Body of pancreas (tissue), 4 donors: Measurements from ENCODE around the gene NECTIN2. TPM values are rescaled to one million over a fixed set of nuclear protein-coding genes. Genes with fewer than 3 reads are reported as not detected.

ENCODE experiments used
- ATAC-seq: fragments of 150-250 bp; one replicate; pipeline ENCODE4 v1.9.1; 2016
- DNase-seq, 4 donors: peaks; one replicate each; pipeline ENCODE4 v3.0.0-alpha.2; 2019
- H3K27ac ChIP-seq, 4 donors: fragments of 200-600 bp; sonication (generic); 1 replicate in 3 of 4; 2 replicates in 1 of 4; pipeline versions ENCODE4 v1.5.1 to v1.6.1; 2016 to 2019; ENCODE audit warnings: mild to moderate bottlenecking in 1 of 4, mixed read lengths in 1 of 4, moderate library complexity in 1 of 4
- H3K27me3 ChIP-seq, 2 donors: fragments of 200-600 bp; sonication (generic); one replicate each; pipeline ENCODE4 v1.6.0; 2016; ENCODE audit warnings: mild to moderate bottlenecking in 1 of 2
- H3K36me3 ChIP-seq, 2 donors: fragments of 200-600 bp; sonication (generic); replicated peaks in 1 of 2; 2 replicates each; pipeline ENCODE4 v1.5.1; 2016; ENCODE audit warnings: low read depth in 2 of 2; ENCODE audit not compliant: insufficient read depth in 1 of 2
- H3K4me1 ChIP-seq: fragments of 200-600 bp; sonication (generic); one replicate; pipeline ENCODE4 v1.6.0; 2016
- H3K4me3 ChIP-seq, 2 donors: fragments of 200-600 bp; sonication (generic); 1 replicate in 1 of 2; 2 replicates in 1 of 2; pipeline ENCODE4 v1.5.1; 2016 to 2019
- H3K9me3 ChIP-seq, 3 donors: fragments of 200-600 bp; sonication (generic); 1 replicate in 2 of 3; 2 replicates in 1 of 3; pipeline ENCODE4 v1.5.1; 2016
- POLR2A ChIP-seq, 3 donors: fragments of 450-650 bp; IDR thresholded peaks; one replicate each; pipeline ENCODE4 v1.6.1; 2016; ENCODE audit warnings: antibody characterized with exemption in 3 of 3, mild to moderate bottlenecking in 2 of 3
- WGBS, 2 donors: methylation state at CpG; one replicate each; pipeline ENCODE4 v1.1.5; 2017; 5-methylcytosine and 5-hydroxymethylcytosine counted together
- intact Hi-C: fragments of 100-400 bp; cut with DNase I; formaldehyde crosslinking; loops from one replicate; pipeline ENCODE4 v1.15.1; 2023
- total RNA-seq, 2 donors: library from RNA; depleted of rRNA; stranded (reverse); fragments of >200 nt; gene quantifications; one replicate each; pipeline ENCODE4 v1.1.0, GENCODE V29; 2016
- TF ChIP-seq, protein P1 (sequence below), 7 experiments: fragments of 450-650 bp in 4 of 7; fragments of 200-600 bp in 3 of 7; sonication (generic) in 3 of 7; IDR thresholded peaks; one replicate each; pipeline ENCODE4 v1.5.1; 2016 to 2019; ENCODE audit warnings: antibody characterized with exemption in 7 of 7

The NECTIN2 gene
- total RNA-seq, 2 donors from 2014 or later: 54.0 to 137 TPM

DNA sequence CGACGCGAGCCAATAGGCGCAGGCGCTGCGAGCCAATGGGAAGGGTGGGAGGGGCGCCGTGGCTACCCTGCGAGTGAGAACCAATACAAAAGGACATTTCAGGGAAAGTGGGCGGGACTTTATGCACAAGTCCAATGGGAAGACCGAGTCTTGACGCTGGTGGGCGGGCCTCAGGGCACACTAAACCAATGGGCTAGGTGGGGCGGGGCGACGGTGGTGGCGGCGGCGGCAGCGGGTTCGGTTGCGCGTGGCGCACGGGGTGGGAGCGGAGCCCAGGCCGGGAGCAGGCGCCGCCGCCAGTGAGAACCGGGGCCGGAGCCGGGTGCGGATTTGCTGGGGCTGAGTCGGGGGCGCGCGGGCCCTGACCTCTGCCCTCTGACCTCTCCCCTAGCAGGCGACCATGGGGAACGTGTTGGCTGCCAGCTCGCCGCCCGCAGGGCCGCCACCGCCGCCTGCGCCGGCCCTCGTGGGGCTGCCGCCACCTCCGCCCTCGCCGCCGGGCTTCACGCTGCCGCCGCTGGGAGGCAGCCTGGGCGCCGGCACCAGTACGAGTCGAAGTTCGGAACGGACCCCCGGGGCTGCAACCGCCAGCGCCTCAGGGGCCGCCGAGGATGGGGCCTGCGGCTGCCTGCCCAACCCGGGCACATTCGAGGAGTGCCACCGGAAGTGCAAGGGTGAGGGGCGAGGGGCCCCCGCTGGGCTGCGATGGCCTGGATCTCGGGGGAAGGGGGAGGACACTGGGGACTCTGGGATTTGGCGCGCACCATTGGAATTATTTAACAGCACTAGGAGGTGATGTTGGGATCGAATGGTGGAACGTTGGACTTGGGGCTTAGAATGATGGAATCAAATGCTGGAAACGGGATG, 45.2 kb downstream of the NECTIN2 start, which contains the start of gene TOMM40:
Gene TOMM40, plus strand, starts transcription at position 239 of the 867 bp plus-strand sequence. Its CDS starts 162 bp downstream, at position 401.
- TF ChIP-seq POLR2A (IDR thresholded peaks at IDR 0.05): peak; percentile 31 to 47 (median 37)
- TF ChIP-seq, protein P1, sequence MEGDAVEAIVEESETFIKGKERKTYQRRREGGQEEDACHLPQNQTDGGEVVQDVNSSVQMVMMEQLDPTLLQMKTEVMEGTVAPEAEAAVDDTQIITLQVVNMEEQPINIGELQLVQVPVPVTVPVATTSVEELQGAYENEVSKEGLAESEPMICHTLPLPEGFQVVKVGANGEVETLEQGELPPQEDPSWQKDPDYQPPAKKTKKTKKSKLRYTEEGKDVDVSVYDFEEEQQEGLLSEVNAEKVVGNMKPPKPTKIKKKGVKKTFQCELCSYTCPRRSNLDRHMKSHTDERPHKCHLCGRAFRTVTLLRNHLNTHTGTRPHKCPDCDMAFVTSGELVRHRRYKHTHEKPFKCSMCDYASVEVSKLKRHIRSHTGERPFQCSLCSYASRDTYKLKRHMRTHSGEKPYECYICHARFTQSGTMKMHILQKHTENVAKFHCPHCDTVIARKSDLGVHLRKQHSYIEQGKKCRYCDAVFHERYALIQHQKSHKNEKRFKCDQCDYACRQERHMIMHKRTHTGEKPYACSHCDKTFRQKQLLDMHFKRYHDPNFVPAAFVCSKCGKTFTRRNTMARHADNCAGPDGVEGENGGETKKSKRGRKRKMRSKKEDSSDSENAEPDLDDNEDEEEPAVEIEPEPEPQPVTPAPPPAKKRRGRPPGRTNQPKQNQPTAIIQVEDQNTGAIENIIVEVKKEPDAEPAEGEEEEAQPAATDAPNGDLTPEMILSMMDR (IDR thresholded peaks at IDR 0.05): no peak
- peaks cover 6 to 14% of the 10 kb centered on the region in 2 donors for H3K36me3 ChIP-seq
- WGBS, 2 donors: 0% methylated on average over 17 to 65 of the region's 81 CpGs
- peaks cover 23% of the 10 kb centered on the region for H3K4me1 ChIP-seq
- H3K9me3 ChIP-seq: no peaks in the 10 kb centered on the region
- H3K4me3 ChIP-seq: peak within 1 kb of the TSS; percentile 35 to 82
- peak in 3 of 4 donors; percentile 100 for DNase-seq
- no peak for ATAC-seq
- no peaks in the 10 kb centered on the region for H3K27me3 ChIP-seq
- intact Hi-C loops: no loop called here
- H3K27ac ChIP-seq: peak within 1 kb of the TSS; percentile 75 to 98 (median 96)

DNA sequence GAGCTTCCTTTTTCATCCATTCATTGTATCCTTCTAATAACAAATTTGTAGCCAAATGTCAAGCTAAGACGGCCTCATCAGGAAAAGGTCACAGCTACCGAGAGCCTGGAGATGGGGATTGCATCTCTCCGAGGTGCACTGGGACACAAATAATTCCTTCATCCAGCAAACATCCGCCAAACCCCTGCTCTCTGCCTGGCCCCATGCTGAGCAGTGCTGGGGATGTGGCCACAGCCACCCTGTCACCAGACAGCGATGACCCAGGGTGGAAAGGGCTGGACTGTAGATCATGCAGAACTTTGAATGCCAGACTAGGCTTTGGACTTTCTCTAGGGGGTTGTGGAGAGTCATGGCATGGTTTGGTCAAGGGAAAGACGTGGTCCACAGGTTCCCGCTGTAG, 46.8 kb downstream of the NECTIN2 start:
- H3K36me3 ChIP-seq: peaks cover 6 to 17% of the 10 kb centered on the region in 2 donors
- H3K27me3 ChIP-seq: no peaks in the 10 kb centered on the region
- TF ChIP-seq, protein P1 (IDR thresholded peaks at IDR 0.05): no peak
- no peak for TF ChIP-seq POLR2A (IDR thresholded peaks at IDR 0.05)
- ATAC-seq (no peak), DNase-seq (no peak)
- H3K4me3 ChIP-seq: no peak overlapping the region
- intact Hi-C loops: no loop called here
- no peak overlapping the region for H3K27ac ChIP-seq
- H3K9me3 ChIP-seq: no peaks in the 10 kb centered on the region
- 73 to 79% methylated on average over 7 of the region's 7 CpGs for WGBS, 2 donors
- peaks cover 23% of the 10 kb centered on the region for H3K4me1 ChIP-seq

DNA sequence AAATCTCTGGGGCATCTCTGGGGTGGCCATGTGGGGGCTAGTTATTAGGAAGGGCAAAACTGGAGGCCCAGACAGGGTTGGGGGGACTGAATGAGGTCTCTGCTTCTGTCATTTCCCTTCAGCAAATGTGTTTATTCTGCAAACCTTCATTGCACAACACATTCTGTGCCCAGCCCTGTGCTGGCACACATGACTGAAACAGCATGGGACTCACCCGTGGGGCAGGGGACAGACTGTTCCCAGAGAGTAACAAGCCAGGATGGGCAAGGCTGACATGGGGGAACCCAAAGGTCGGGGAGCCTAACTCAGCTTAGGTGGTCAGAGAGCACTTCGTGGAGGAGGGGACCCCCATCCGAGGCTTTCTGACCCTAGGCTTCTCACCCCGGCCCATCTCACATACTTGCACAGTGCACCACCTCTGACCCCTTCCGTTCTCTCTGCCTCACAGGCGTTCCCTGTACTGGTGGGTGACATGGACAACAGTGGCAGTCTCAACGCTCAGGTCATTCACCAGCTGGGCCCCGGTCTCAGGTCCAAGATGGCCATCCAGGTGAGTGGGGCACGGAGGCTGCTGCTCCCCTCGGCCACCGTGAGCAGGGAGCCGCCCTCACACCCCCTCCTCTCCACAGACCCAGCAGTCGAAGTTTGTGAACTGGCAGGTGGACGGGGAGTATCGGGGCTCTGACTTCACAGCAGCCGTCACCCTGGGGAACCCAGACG, 47.4 kb downstream of the NECTIN2 start:
- ATAC-seq (no peak), DNase-seq (no peak)
- Histone ChIP-seq H3K36me3 (peaks cover 6 to 14% of the 10 kb centered on the region in 2 donors), H3K27me3 (no peaks in the 10 kb centered on the region), H3K4me3 (no peak overlapping the region), H3K4me1 (peaks cover 23% of the 10 kb centered on the region), H3K27ac (no peak overlapping the region), H3K9me3 (no peaks in the 10 kb centered on the region)
- 80 to 90% methylated on average over 6 to 15 of the region's 18 CpGs for WGBS, 2 donors
- intact Hi-C loops: no loop called here
- TF ChIP-seq, protein P1 (IDR thresholded peaks at IDR 0.05): no peak
- TF ChIP-seq POLR2A (IDR thresholded peaks at IDR 0.05): no peak

DNA sequence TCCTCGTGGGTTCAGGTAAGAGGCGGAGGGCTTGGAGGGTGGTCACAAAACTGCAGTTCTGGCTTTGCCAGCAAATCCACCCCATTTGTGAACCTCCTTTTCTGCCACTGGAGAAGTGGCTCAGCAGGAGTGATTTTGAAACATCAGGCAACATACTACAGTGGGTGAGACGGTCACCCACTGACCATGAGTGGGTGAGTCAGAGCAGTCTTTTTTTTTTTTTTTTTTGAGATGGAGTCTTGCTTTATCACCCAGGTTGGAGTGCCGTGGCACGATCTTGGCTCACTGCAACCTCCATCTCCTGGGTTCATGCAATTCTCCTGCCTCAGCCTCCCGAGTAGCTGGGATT, 47.9 kb downstream of the NECTIN2 start:
- WGBS, 2 donors: 92 to 100% methylated on average over 4 to 6 of the region's 6 CpGs
- H3K27me3 ChIP-seq: no peaks in the 10 kb centered on the region
- H3K27ac ChIP-seq: no peak overlapping the region
- DNase-seq (no peak), ATAC-seq (no peak)
- intact Hi-C loops: no loop called here
- H3K36me3 ChIP-seq: peaks cover 6 to 14% of the 10 kb centered on the region in 2 donors
- no peak overlapping the region for H3K4me3 ChIP-seq
- peaks cover 23% of the 10 kb centered on the region for H3K4me1 ChIP-seq
- TF ChIP-seq POLR2A (IDR thresholded peaks at IDR 0.05): no peak
- TF ChIP-seq, protein P1 (IDR thresholded peaks at IDR 0.05): no peak
- H3K9me3 ChIP-seq: no peaks in the 10 kb centered on the region
